G401.6 (cell line): ENCODE results near the gene POGZ.
"Not testable (repeated sequence)": the region's sequence is repeated elsewhere in the genome, so short reads cannot be mapped to it uniquely, and the experiment has no call there.

ENCODE experiments used
- FAIRE-seq: peaks from 2 replicates; lab custom pipeline; 2012; peaks lifted over from hg19 to GRCh38; lab: Jason Lieb, UNC

POGZ gene

GRCh38 chr1:151475175-151475574 is 15.9 kb upstream of the POGZ start:
- no peak for FAIRE-seq

GRCh38 chr1:151474745-151475144 is 15.5 kb upstream of the POGZ start:
- FAIRE-seq: no peak

GRCh38 chr1:151472856-151473731 is 13.8 kb upstream of the POGZ start:
- no peak for FAIRE-seq

GRCh38 chr1:151465026-151465425 is 5.7 kb upstream of the POGZ start:
- no peak for FAIRE-seq

- no peak for FAIRE-seq
Observed at GRCh38 chr1:151461694-151462093, 2.4 kb upstream of the POGZ start.

- FAIRE-seq: no peak
Observed at GRCh38 chr1:151458802-151459330, 428 bp downstream of the POGZ start.

GRCh38 chr1:151457911-151458801 is 1.1 kb downstream of the POGZ start:
- FAIRE-seq: no peak

GRCh38 chr1:151455966-151456365 is 3.3 kb downstream of the POGZ start:
- no peak for FAIRE-seq

- FAIRE-seq: peak; percentile 8
Observed at GRCh38 chr1:151455231-151455630, 4.1 kb downstream of the POGZ start.

GRCh38 chr1:151447696-151448095 is 11.6 kb downstream of the POGZ start:
- no peak for FAIRE-seq

GRCh38 chr1:151444783-151445177 is 14.5 kb downstream of the POGZ start:
- FAIRE-seq: no peak

- FAIRE-seq: peak; percentile 98
Observed at GRCh38 chr1:151443846-151444782, 15.2 kb downstream of the POGZ start.

GRCh38 chr1:151437396-151437795 is 21.9 kb downstream of the POGZ start:
- not testable (repeated sequence) for FAIRE-seq

- no peak for FAIRE-seq
Observed at GRCh38 chr1:151436985-151437384, 22.3 kb downstream of the POGZ start.

- FAIRE-seq: no peak
Observed at GRCh38 chr1:151435174-151435573, 24.1 kb downstream of the POGZ start.

GRCh38 chr1:151433827-151434226 is 25.5 kb downstream of the POGZ start:
- FAIRE-seq: not testable (repeated sequence)

GRCh38 chr1:151428068-151428467 is 31.2 kb downstream of the POGZ start:
- no peak for FAIRE-seq

- FAIRE-seq: no peak
Observed at GRCh38 chr1:151425103-151425502, 34.2 kb downstream of the POGZ start.

GRCh38 chr1:151419819-151420218 is 39.5 kb downstream of the POGZ start:
- no peak for FAIRE-seq

- FAIRE-seq: no peak
Observed at GRCh38 chr1:151418081-151418480, 41.2 kb downstream of the POGZ start.

GRCh38 chr1:151416231-151416630 is 43.1 kb downstream of the POGZ start:
- FAIRE-seq: no peak

GRCh38 chr1:151411884-151412283 is 47.4 kb downstream of the POGZ start:
- FAIRE-seq: no peak
